ENCODE measurements around the gene CAMSAP3. TPM values are rescaled to one million over a fixed set of nuclear protein-coding genes. Genes with fewer than 3 reads are reported as not detected.

The CAMSAP3 gene
- total RNA-seq, 1 donor from 2014 or later: 29.3 TPM

DNA sequence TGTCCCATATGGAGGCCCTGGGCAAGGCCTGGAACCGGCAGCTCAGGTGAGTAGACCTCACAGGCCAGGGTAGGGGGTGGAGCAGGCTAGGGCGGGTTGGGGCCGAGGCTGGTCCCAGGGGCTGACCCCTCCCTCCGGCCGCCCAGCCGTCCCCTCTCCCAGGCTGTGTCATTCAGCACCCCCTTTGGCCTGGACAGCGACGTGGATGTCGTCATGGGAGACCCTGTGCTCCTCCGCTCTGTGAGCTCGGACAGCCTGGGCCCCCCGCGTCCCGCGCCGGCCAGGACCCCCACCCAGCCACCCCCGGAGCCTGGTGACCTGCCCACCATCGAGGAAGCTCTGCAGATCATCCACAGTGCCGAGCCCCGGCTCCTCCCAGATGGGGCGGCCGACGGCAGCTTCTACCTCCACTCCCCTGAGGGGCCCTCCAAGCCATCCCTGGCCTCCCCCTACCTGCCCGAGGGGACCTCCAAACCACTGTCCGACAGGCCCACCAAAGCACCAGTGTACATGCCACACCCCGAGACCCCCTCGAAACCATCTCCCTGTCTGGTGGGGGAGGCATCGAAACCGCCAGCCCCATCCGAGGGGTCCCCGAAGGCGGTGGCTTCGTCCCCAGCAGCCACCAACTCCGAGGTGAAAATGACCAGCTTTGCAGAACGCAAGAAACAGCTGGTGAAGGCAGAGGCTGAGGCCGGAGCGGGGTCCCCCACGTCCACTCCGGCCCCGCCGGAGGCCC, 16.0 kb downstream of the CAMSAP3 start:
- DNase-seq (ENCODE audit: low spot score): no peak

DNA sequence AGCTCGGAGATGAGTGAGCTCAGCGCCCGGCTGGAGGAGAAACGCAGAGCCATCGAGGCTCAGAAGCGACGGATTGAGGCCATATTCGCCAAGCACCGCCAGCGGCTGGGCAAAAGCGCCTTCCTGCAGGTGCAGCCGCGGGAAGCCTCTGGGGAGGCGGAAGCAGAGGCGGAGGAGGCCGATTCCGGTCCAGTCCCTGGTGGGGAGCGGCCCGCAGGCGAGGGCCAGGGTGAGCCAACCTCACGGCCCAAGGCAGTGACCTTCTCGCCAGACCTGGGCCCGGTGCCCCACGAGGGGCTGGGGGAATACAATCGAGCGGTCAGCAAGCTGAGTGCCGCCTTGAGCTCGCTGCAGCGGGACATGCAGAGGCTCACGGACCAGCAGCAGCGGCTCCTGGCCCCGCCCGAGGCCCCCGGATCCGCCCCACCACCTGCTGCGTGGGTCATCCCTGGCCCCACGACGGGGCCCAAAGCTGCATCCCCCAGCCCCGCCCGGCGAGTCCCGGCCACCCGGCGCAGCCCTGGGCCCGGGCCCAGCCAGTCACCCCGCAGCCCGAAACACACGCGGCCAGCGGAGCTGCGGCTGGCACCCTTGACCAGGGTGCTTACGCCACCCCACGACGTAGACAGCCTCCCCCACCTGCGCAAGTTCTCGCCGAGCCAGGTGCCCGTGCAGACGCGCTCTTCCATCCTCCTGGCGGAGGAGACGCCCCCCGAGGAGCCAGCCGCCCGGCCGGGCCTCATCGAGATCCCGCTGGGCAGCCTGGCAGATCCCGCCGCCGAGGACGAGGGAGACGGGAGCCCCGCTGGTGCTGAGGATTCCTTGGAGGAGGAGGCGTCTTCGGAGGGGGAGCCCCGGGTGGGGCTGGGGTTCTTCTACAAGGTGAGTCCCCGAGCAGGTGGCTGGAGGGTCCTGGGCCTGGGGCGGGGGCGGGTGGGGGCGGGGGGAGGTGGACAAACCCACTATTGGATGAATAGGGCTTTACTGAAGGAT, 16.9 kb downstream of the CAMSAP3 start:
- no peak for DNase-seq (ENCODE audit: low spot score)

GRCh38 chr19:7614859-7615741, 19.4 kb downstream of the CAMSAP3 start:
- DNase-seq (ENCODE audit: low spot score): no peak

GRCh38 chr19:7617172-7617571, 21.5 kb downstream of the CAMSAP3 start:
- no peak for DNase-seq (ENCODE audit: low spot score)

DNA sequence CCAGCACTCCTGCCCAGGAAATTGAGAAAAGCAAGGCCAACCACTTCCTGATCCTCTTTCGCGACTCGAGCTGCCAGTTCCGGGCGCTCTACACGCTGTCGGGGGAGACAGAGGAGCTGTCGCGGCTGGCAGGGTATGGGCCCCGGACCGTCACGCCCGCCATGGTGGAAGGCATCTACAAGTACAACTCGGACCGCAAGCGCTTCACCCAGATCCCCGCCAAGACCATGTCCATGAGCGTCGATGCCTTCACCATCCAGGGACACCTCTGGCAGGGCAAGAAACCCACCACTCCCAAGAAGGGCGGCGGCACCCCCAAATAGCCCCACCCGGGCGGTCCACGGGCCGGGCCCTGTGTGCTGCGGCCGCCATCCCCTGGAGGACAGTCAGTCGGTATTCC, 22.1 kb downstream of the CAMSAP3 start:
- DNase-seq (ENCODE audit: low spot score): no peak

- DNase-seq (ENCODE audit: low spot score): no peak
Observed at GRCh38 chr19:7618348-7618747, 22.7 kb downstream of the CAMSAP3 start.

DNA sequence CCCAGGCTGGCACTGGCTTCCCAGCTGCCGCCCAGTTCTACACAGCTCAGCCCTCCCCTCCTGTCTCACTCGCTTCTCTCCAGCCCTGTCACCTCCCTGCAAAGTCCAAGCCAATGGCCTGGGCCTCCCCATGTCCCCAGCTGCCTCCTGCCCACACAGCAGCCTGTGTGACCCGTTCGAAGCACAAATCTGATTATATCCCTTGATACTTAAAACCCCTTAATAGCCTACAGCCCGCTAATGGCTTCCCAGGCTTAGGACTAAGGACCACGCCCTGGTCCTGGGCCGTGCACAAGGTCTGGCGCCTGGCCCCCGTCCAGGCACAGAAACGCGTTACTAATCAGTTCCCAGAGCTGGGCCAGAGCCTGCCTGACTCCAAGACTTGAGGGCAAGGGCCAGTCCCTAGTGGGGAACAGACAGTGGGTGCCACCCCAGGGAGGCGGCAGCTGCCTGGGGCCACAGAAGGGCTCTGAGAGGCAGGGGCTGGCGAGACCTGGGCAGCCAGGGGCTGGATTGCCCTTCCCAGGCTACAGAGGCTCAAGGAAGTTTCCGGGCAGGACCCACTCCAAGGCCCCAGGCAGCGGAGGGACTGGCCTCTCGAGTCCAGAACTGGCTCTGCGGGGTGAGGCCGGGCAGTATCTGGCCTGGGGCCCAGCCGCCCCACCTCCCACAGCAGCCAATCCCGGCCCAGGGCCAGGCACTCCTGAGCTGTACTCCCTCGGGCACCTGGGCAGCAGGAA, 23.3 kb downstream of the CAMSAP3 start:
- peak; percentile 83 for DNase-seq (ENCODE audit: low spot score)

- DNase-seq (ENCODE audit: low spot score): no peak
Observed at GRCh38 chr19:7619671-7620441, 24.2 kb downstream of the CAMSAP3 start.

DNA sequence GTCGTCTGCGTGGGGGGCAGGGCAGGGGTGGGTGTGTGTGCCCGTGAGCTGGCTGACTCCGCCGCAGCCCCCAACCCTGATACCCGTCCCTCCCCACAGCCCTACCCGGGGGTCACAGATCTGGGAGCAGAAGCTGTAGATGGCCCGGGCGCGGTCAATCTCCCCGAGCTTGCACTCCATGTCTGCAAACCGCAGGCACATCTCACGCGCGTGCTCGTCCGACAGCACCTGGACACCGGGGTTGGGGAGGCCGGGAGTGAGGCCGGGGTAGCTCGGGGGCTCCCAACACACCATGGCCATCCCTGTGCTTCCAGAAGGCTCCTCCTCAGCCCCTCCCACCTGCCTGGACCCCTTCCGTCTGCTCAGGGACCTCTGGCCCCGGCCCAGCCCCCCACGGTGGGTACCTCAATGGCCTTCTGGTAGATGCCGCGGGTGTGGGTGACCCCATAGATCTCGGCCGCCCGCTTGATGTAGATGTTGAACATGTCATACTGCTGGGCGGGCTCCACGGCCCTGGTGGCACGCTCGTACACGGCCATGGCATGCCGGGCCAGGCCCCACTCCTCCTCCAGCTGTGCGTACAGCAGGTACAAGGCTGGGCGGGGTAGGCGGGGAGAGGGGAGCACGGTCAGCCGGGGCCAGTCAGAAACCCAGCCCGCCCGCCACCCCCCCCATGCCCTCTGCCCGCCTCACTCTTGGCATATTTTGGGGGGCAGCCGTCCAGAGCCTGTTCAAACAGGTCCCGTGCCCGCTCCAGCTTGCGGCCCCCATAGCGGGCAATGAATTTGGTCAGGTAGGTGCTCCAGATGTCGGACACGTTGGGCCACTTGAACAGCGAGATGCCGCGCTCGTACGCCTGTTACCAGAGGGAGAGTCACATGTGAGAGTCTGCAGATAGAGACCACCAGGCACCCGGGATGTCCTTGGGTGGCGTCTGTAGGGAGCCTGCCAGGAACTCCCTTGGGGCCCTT, 25.1 kb downstream of the CAMSAP3 start:
- DNase-seq (ENCODE audit: low spot score): no peak

DNA sequence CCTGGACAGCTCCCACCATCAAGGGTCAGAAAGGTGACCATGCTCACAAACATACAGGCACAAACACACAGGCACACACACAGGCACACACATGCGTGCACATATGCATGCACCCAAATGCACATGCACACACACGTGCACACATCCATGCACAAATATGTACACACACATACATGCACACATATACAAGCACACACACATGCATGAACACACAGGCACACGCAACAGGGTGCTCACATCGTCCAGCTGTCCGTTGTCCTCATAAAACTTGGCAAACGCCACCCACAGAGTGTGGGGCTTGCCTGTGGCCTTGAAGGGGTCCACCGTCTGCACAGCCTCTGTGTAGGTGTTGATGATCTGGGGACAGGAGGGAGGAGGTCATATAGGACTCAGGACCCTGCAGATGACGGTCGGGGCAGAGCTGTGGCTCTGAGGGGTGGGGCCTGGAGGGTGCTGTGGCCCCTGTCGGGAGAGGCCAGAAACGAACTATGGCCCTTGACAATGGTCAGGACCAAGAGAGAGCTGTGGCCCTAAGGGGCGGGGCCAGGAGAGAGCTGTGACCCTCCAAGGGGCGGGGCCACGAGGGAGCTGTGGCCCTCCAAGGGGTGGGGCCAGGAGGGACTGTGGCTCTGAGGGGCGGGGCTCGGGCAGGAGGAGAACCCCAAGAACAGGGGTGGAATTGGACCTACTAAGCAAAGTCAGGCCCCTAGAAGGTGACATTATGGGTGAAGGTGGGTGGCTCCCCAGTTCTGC, 27.4 kb downstream of the CAMSAP3 start:
- DNase-seq (ENCODE audit: low spot score): no peak

DNA sequence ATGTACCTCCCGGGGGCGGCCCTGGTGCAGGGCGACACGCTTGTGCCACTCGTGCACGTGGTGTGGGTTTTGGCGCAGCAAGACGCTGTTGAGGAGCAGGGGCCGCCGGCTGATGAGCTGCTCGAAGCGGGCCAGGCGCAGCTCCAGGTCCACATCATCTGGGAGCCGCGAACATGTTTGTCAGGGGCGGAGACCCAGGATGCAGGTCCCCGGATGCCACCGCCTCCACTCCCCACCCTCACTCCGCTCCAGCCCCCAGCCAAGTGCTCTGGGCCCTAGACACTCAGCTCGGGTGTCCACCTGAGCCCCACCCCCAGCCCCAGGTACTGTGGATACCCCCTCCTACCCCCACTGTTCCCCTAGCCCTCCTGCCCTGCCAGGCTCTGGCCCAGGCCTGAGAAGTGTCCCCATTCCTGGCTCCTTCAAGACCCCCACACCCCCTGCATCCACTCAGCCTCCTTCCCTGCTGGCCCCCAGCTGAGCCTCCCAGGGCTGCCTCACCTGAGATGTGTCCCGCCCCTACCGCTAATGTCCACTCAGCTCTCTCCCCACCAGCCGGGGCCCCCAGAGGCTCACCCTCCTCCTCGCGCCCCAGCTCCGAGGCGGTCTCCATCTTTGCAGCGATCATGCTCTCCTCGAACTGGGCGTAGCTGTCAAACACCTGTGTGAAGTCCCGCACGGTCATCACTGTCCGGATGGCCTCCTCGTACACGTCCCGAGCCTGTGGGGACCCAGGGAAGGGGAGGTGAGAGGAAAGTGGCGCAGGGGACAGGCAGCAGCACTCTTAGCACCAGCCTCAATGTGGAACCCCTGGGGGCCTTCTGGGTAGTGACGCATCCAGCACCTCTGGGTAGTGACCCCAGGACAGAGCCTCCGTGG, 28.3 kb downstream of the CAMSAP3 start:
- no peak for DNase-seq (ENCODE audit: low spot score)

- DNase-seq (ENCODE audit: low spot score): no peak
Observed at GRCh38 chr19:7624810-7625209, 29.1 kb downstream of the CAMSAP3 start.

DNA sequence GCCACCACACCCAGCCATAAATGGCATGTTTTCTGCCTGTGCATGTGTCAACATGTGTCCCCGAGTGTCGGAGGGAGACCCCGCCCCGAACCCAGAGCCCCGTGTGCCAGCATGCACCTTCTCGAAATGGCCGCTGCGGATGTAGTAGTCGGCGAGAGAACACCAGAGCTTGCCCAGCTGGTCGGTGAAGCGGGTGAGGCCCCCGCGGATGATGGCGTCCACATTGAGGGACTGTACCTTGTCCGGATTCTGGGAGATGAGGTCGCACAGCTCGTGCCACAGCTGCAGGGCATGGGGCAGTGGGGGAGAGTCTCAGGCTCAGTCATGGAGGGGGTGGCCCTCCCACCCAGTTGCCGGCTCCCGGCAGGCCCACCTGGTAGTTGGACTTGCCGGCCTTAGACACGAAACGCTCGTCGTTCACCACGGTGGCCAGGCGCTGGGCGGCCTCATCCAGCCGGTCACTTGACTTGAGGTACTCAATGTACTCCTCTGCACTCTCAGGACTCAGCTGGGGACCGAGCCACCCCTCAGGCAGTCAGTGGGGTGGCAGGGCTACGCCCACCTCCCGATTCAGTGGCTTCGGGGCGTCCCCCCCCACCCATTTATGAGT, 30.2 kb downstream of the CAMSAP3 start:
- DNase-seq (ENCODE audit: low spot score): no peak

DNA sequence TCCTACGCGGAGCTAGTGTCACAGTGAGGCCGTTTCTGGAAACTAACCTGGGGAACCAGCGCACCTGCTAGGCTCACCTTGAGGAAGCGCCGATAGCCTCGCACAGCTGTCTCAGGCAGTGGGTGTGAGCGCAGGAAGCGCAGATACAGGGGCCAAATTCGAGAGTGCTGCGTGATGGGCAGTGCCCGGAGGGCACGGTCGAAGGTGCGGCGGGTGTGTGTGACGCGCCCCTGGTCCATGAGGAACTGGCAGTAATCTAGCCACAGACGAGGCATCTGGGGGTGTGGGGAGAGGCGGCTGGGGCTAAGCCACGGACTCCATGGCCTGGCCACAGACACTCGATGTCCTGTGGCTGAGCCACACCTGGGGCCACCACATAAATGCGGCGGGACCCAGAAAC, 31.5 kb downstream of the CAMSAP3 start:
- no peak for DNase-seq (ENCODE audit: low spot score)

DNA sequence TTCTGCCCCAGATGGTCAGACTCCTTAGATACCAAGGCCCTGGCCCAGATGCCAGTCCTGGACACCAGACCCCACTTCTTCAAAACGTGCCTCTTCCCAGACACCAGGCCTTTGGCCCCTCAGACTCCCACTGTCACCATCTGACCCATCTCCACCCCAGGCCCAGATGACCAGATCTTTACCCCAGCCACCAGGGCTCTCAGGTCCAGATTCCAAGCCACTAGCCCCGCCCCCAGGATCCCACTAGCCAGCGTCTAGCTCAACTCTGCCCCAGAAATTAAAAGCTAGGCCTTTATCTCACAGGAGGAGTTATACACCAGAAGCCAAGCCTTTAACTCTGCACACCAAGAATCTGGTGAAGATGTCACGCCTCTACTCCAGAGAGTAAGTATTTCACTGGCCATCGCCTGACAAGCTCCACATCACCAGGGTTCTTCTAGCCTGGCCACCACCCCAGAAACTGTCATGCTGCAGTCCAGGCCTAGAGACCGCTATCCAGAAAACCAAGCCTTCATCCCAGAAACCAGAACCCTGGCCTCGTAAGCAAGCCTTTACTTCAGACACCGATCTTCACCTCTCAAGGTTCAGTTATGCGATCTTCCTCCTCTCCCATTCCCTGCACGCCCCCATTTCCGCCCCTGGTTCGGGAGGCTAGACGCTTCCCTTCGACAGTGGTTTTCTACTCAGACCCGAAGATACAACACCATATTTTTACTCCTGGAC, 33.1 kb downstream of the CAMSAP3 start:
- no peak for DNase-seq (ENCODE audit: low spot score)

DNA sequence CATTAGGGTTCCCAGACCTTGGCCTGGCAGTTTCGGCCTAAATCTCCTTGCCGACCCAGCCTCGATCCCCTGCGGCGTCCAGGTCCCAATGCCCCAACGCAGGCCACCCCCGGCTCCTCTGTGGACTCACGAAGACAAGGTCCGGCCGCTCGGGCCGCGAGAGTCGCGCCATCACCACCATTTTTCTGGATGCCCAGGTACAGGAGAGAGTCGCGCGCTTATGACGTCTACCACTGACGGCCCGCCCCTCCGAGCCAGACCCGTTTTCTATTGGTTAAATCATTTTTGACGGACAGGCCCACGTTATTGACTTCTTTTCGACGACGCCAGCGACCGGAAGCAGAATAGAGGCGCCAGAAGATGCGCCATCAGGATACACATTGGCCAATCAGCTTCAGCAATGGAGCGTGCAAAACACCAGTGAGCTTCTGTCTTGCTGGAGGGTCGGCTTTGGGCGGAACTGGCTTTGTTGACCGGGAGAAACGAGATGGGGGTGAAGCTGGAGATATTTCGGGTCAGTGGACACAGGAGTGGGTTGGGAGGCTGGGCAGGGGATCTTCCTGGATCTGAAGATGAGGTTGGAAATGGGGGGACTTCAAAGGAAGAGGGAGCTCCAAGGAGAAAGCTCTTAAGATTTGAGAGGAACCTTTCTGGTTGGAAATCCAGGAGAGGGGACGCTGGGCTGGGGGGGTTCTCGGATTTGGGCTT, 33.8 kb downstream of the CAMSAP3 start, which contains the start of the genes PET100 and XAB2:
Gene PET100 (plus strand): TSS at position 447 of the 708 bp plus-strand sequence. CDS start 41 bp downstream, at position 488.
Gene XAB2 (minus strand): TSS at position 199 of the 708 bp plus-strand sequence. CDS start 18 bp downstream, at position 181.
- peak; percentile 98 for DNase-seq (ENCODE audit: low spot score)
